Measurements from ENCODE around the gene FOXD4L6.
"Not testable (repeated sequence)": the region's sequence is repeated elsewhere in the genome, so short reads cannot be mapped to it uniquely, and the experiment has no call there.

GRCh38 chr9:41095060-41095459 is 33.4 kb downstream of the FOXD4L6 start:
- not testable (repeated sequence) for TF ChIP-seq CTCF (IDR thresholded peaks at IDR 0.05; ENCODE audit: extremely low read depth in 1 of 2, insufficient read depth in 1 of 2, low read depth in 1 of 2, low read length in 2 of 2); EZH2 (IDR thresholded peaks at IDR 0.05; ENCODE audit: borderline replicate concordance, low read depth, low read length, severe bottlenecking); POLR2A (IDR thresholded peaks at IDR 0.05; ENCODE audit: low read depth, low read length); JUN (IDR thresholded peaks at IDR 0.05; ENCODE audit: borderline replicate concordance, insufficient read depth, insufficient read length, low read depth); MYC (IDR thresholded peaks at IDR 0.05; ENCODE audit: low read depth, low read length)
